ENCODE measurements around the gene OGFR. TPM values are rescaled to one million over a fixed set of nuclear protein-coding genes. Genes with fewer than 3 reads are reported as not detected.

Gene OGFR
- total and polyA plus RNA-seq, 7 donors = 11.6 to 21.6 (median 19.2) TPM

DNA sequence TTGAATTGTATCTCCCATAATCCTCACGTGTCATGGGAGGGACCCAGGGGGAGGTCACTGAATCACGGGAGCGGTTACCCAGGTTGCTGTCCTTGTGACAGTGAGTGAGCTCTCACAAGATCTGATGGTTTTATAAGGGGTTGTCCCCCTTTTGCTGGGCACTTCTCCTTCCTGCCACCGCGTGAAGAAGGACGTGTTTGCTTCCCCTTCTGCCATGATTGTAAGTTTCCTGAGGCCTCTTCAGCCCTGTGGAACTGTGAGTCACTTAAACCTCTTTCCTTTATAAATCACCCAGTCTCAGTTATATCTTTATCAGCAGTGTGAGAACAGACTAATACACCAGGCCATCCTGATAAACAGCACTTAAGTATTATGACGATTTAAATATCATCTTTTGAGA is 17.3 kb upstream of the OGFR start:
- Histone ChIP-seq H3K36me3 (ENCODE audit: insufficient read depth in 1 of 2, low read depth in 1 of 2) (no peaks in the 10 kb centered on the region), H3K4me3 (no peak overlapping the region), H3K27me3 (ENCODE audit: insufficient read depth in 3 of 3, low read length in 2 of 3) (peaks cover 0 to 11% (median 0%) of the 10 kb centered on the region in 3 donors), H3K9me3 (no peaks in the 10 kb centered on the region), H3K4me1 (peaks cover 5% of the 10 kb centered on the region), H3K27ac (no peak overlapping the region)
- intact Hi-C loops (cut with DNase I) = no loop called here
- ATAC-seq = no peak
- no peak for DNase-seq
- 71 to 86% (median 85%) methylated on average over 7 of the region's 7 CpGs for WGBS, 3 donors
- TF ChIP-seq, protein P1, sequence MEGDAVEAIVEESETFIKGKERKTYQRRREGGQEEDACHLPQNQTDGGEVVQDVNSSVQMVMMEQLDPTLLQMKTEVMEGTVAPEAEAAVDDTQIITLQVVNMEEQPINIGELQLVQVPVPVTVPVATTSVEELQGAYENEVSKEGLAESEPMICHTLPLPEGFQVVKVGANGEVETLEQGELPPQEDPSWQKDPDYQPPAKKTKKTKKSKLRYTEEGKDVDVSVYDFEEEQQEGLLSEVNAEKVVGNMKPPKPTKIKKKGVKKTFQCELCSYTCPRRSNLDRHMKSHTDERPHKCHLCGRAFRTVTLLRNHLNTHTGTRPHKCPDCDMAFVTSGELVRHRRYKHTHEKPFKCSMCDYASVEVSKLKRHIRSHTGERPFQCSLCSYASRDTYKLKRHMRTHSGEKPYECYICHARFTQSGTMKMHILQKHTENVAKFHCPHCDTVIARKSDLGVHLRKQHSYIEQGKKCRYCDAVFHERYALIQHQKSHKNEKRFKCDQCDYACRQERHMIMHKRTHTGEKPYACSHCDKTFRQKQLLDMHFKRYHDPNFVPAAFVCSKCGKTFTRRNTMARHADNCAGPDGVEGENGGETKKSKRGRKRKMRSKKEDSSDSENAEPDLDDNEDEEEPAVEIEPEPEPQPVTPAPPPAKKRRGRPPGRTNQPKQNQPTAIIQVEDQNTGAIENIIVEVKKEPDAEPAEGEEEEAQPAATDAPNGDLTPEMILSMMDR (IDR thresholded peaks at IDR 0.05) = no peak

DNA sequence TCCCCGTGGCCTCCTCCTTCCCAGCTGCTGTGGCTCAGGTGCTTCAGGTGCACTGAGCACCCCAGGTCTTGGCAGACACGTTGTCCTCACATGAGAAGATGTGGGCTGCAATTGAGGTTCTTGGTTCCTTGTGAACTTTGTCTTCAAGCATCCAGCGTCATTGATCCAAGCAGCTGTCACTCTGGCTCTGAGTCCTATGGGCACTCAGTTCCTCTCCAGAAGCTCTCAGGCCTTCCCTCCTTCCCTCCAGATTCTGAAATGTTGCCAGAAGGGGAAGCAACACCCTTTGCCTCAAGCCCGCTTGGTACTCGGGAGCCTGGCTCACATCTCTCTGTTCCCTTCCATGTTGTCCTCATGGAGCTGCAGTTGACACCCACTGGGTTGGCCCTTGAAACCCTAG is 16.8 kb upstream of the OGFR start:
- Histone ChIP-seq H3K4me1 (peaks cover 5% of the 10 kb centered on the region), H3K27ac (no peak overlapping the region), H3K4me3 (no peak overlapping the region), H3K36me3 (ENCODE audit: insufficient read depth in 1 of 2, low read depth in 1 of 2) (no peaks in the 10 kb centered on the region), H3K9me3 (no peaks in the 10 kb centered on the region), H3K27me3 (ENCODE audit: insufficient read depth in 3 of 3, low read length in 2 of 3) (peaks cover 0 to 11% (median 0%) of the 10 kb centered on the region in 3 donors)
- intact Hi-C loops (cut with DNase I) = no loop called here
- 55 to 71% (median 57%) methylated on average over 5 of the region's 5 CpGs for WGBS, 3 donors
- TF ChIP-seq, protein P1 (IDR thresholded peaks at IDR 0.05) = no peak
- DNase-seq (no peak), ATAC-seq (no peak)

DNA sequence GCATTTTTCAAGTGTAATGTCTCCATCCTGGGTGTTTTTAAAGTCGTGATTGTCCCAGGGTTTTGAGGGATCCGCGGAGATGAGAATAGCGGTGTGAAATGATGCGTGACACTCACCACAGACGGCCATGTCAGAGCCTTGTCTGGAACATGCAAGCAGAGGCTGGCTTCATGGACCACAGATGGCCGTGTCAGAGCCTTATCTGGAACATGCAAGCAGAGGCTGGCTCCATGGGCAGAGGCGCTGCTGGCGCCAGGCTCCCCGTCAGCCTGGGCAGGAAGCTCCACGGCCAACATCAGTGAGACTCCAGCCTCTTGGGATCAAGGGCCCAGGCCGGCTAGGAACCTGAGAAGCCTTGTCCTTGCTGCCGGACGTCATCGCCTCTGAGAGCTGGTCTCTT is 16.0 kb upstream of the OGFR start:
- Histone ChIP-seq H3K4me3 (no peak overlapping the region), H3K27me3 (ENCODE audit: insufficient read depth in 3 of 3, low read length in 2 of 3) (peaks cover 0 to 11% (median 0%) of the 10 kb centered on the region in 3 donors), H3K4me1 (no peaks in the 10 kb centered on the region), H3K27ac (no peak overlapping the region), H3K36me3 (ENCODE audit: insufficient read depth in 1 of 2, low read depth in 1 of 2) (no peaks in the 10 kb centered on the region), H3K9me3 (no peaks in the 10 kb centered on the region)
- 43 to 59% (median 46%) methylated on average over 15 of the region's 15 CpGs for WGBS, 3 donors
- ATAC-seq (no peak), DNase-seq (no peak)
- TF ChIP-seq, protein P1 (IDR thresholded peaks at IDR 0.05) = no peak
- intact Hi-C loops (cut with DNase I) = no loop called here

DNA sequence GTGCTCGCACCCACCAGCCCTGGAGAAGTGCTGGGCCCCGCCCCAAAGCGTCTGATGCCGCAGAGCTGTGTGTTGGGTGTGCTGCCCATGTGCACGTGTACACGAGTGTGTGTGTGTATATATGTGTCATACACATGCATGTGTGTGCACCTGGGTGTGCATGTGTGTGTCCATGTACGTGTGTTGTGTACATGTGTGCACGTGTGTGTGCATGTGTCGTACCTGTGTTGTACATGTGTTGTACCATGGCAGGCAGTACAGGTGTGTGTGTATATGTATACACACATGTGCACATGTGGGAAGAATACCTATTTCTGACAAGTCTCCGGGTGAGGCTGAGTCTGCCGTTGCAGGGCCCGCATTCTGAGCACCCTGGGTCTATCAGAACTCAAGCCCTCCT is 14.6 kb upstream of the OGFR start:
- Histone ChIP-seq H3K27me3 (ENCODE audit: insufficient read depth in 3 of 3, low read length in 2 of 3) (peaks cover 0 to 5% (median 0%) of the 10 kb centered on the region in 3 donors), H3K36me3 (ENCODE audit: insufficient read depth in 1 of 2, low read depth in 1 of 2) (no peaks in the 10 kb centered on the region), H3K4me3 (no peak overlapping the region), H3K4me1 (no peaks in the 10 kb centered on the region), H3K9me3 (no peaks in the 10 kb centered on the region), H3K27ac (no peak overlapping the region)
- TF ChIP-seq, protein P1 (IDR thresholded peaks at IDR 0.05) = no peak
- intact Hi-C loops (cut with DNase I) = loop anchor here (5.0 kb wide), 3 partner anchors 123 to 288 kb away; no protein-coding TSS in a partner anchor
- ATAC-seq (no peak), DNase-seq (no peak)
- WGBS, 3 donors = 90 to 96% (median 90%) methylated on average over 12 of the region's 12 CpGs
